Mesenchymal stem cell (in vitro differentiated cells and primary cell): ENCODE results near the gene MBD3L5.
"Not testable (repeated sequence)": the region's sequence is repeated elsewhere in the genome, so short reads cannot be mapped to it uniquely, and the experiment has no call there.

ENCODE experiments used
- DNase-seq: peaks from one replicate; pipeline ENCODE4 v3.0.0-alpha.2; 2013
- H2AFZ ChIP-seq: one replicate; pipeline ENCODE4 v1.6.1; 2013; ENCODE audit warnings: low read depth, mild to moderate bottlenecking, control low read depth, inconsistent platforms, low read length, moderate library complexity
- H2AK5ac ChIP-seq: 2 replicates; pipeline ENCODE4 v1.6.1; 2013; ENCODE audit warnings: low read length, moderate library complexity, mild to moderate bottlenecking, inconsistent platforms; ENCODE audit not compliant: severe bottlenecking
- H2BK120ac ChIP-seq: one replicate; pipeline ENCODE4 v1.6.1; 2013; ENCODE audit warnings: low read depth, mild to moderate bottlenecking, inconsistent platforms, low read length, moderate library complexity
- H2BK12ac ChIP-seq, 2 experiments: one replicate each; pipeline ENCODE4 v1.6.1; 2013; ENCODE audit warnings: inconsistent platforms in 2 of 2, low read length in 2 of 2, mild to moderate bottlenecking in 2 of 2, moderate library complexity in 2 of 2, control low read depth in 1 of 2
- H2BK15ac ChIP-seq: one replicate; pipeline ENCODE4 v1.6.1; 2013; ENCODE audit warnings: mild to moderate bottlenecking, low read depth, inconsistent platforms; ENCODE audit not compliant: poor library complexity, severe bottlenecking
- H2BK5ac ChIP-seq: 2 replicates; pipeline ENCODE4 v1.6.1; 2013; ENCODE audit warnings: low read depth, mild to moderate bottlenecking, low read length, control low read depth, inconsistent platforms; ENCODE audit not compliant: poor library complexity, severe bottlenecking
- H3K14ac ChIP-seq, 2 experiments: one replicate each; pipeline ENCODE4 v1.6.1; 2013; ENCODE audit warnings: inconsistent platforms in 2 of 2, low read length in 2 of 2, control low read depth in 1 of 2, mild to moderate bottlenecking in 1 of 2, moderate library complexity in 1 of 2
- H3K18ac ChIP-seq, 2 experiments: one replicate each; pipeline ENCODE4 v1.6.1; 2013; ENCODE audit warnings: inconsistent platforms in 2 of 2, low read length in 2 of 2, control low read depth in 1 of 2, low read depth in 1 of 2, mild to moderate bottlenecking in 1 of 2
- H3K23ac ChIP-seq, 2 experiments: one replicate each; pipeline ENCODE4 v1.6.1; 2013; ENCODE audit warnings: inconsistent platforms in 2 of 2, low read length in 2 of 2, mild to moderate bottlenecking in 2 of 2, moderate library complexity in 2 of 2, control low read depth in 1 of 2
- H3K27ac ChIP-seq: 2 replicates; pipeline ENCODE4 v1.5.1; 2013; ENCODE audit warnings: mild to moderate bottlenecking, moderate library complexity, low read length, control low read depth, inconsistent platforms; ENCODE audit not compliant: poor library complexity, severe bottlenecking
- H3K27me3 ChIP-seq, 2 experiments: 2 replicates each; pipeline versions ENCODE4 v1.6.1 to v1.7.0; 2013; ENCODE audit warnings: low read length in 2 of 2, mild to moderate bottlenecking in 2 of 2, moderate library complexity in 2 of 2, control low read depth in 1 of 2, inconsistent platforms in 1 of 2; ENCODE audit not compliant: control insufficient read depth in 1 of 2, insufficient read depth in 1 of 2
- H3K36me3 ChIP-seq, 2 experiments: 2 replicates each; pipeline versions ENCODE4 v1.6.1 to v1.7.0; 2013; ENCODE audit warnings: low read length in 2 of 2, control low read depth in 1 of 2, inconsistent platforms in 1 of 2, low read depth in 1 of 2, mild to moderate bottlenecking in 1 of 2; ENCODE audit not compliant: insufficient read depth in 2 of 2, control insufficient read depth in 1 of 2
- H3K4ac ChIP-seq, 2 experiments: one replicate each; pipeline ENCODE4 v1.6.1; 2013; ENCODE audit warnings: inconsistent platforms in 2 of 2, low read length in 2 of 2, mild to moderate bottlenecking in 2 of 2, moderate library complexity in 2 of 2, control low read depth in 1 of 2, low read depth in 1 of 2
- H3K4me1 ChIP-seq: 2 replicates; pipeline ENCODE4 v1.6.1; 2013; ENCODE audit warnings: low read depth, low read length, control low read depth; ENCODE audit not compliant: control insufficient read depth, insufficient read depth
- H3K4me2 ChIP-seq: 2 replicates; pipeline ENCODE4 v1.6.1; 2013; ENCODE audit warnings: low read length, mild to moderate bottlenecking, inconsistent platforms; ENCODE audit not compliant: poor library complexity, severe bottlenecking
- H3K4me3 ChIP-seq, 2 experiments: 2 replicates each; pipeline versions ENCODE4 v1.5.1 to v1.7.0; 2013; ENCODE audit warnings: low read length in 2 of 2, mild to moderate bottlenecking in 2 of 2, control low read depth in 1 of 2, low read depth in 1 of 2; ENCODE audit not compliant: insufficient read depth in 1 of 2
- H3K79me1 ChIP-seq: replicated peaks from 2 replicates; pipeline ENCODE4 v1.6.1; 2013; ENCODE audit warnings: mild to moderate bottlenecking, control low read depth, low read length, inconsistent platforms; ENCODE audit not compliant: poor library complexity, severe bottlenecking
- H3K9ac ChIP-seq: 2 replicates; pipeline ENCODE4 v1.7.0; 2013; ENCODE audit warnings: mild to moderate bottlenecking, low read length, moderate library complexity
- H3K9me3 ChIP-seq: 2 replicates; pipeline ENCODE4 v1.7.0; 2013; ENCODE audit warnings: mild to moderate bottlenecking, low read length; ENCODE audit not compliant: control insufficient read depth
- H4K8ac ChIP-seq: one replicate; pipeline ENCODE4 v1.6.1; 2013; ENCODE audit warnings: inconsistent platforms, mild to moderate bottlenecking, low read length, moderate library complexity
- H4K91ac ChIP-seq: one replicate; pipeline ENCODE4 v1.6.1; 2013; ENCODE audit warnings: mild to moderate bottlenecking, low read length, inconsistent platforms
- WGBS: methylation state at CpG from one replicate; pipeline ENCODE4 v1.1.7; 2013; ENCODE audit warnings: mixed read lengths; 5-methylcytosine and 5-hydroxymethylcytosine counted together

The MBD3L5 gene

GRCh38 chr19:7021331-7021730 is 9.0 kb upstream of the MBD3L5 start, which contains the start of gene MBD3L2B:
TSS of gene MBD3L2B (minus strand) at chr19:7021431. CDS start at chr19:7021397, 34 bp downstream.
- not testable (repeated sequence) for H2AK5ac ChIP-seq, H3K79me1 ChIP-seq, DNase-seq, H4K91ac ChIP-seq, H3K4ac ChIP-seq, H3K4me1 ChIP-seq, H3K9me3 ChIP-seq, H3K18ac ChIP-seq, H3K36me3 ChIP-seq, H2BK5ac ChIP-seq, H3K27me3 ChIP-seq, H3K23ac ChIP-seq, H3K14ac ChIP-seq, H2AFZ ChIP-seq, H2BK12ac ChIP-seq, H4K8ac ChIP-seq, H3K4me3 ChIP-seq, H2BK120ac ChIP-seq, H3K27ac ChIP-seq, H3K4me2 ChIP-seq, H2BK15ac ChIP-seq, H3K9ac ChIP-seq
- WGBS, result no CpG with 5 or more reads among the region's 6 CpGs

- H2BK120ac ChIP-seq, H3K36me3 ChIP-seq, H3K4me2 ChIP-seq, H4K91ac ChIP-seq, H3K9me3 ChIP-seq, H2AK5ac ChIP-seq, H3K23ac ChIP-seq, H2BK5ac ChIP-seq, H3K14ac ChIP-seq, H3K79me1 ChIP-seq, H3K9ac ChIP-seq, H3K27ac ChIP-seq, H2BK15ac ChIP-seq, DNase-seq, H3K18ac ChIP-seq, H2BK12ac ChIP-seq, H3K4ac ChIP-seq, H3K27me3 ChIP-seq, H3K4me3 ChIP-seq, H4K8ac ChIP-seq, H2AFZ ChIP-seq, H3K4me1 ChIP-seq: not testable (repeated sequence)
- no CpG with 5 or more reads among the region's 1 CpG for WGBS
Measured at GRCh38 chr19:7028790-7029189, 1.6 kb upstream of the MBD3L5 start.

GRCh38 chr19:7040079-7040478 is 9.7 kb downstream of the MBD3L5 start, which contains the start of gene MBD3L4:
TSS of gene MBD3L4 (minus strand) at chr19:7040179. CDS start at chr19:7040144, 35 bp downstream.
- H3K9ac ChIP-seq, DNase-seq, H3K27ac ChIP-seq, H2AFZ ChIP-seq, H2BK15ac ChIP-seq, H3K4ac ChIP-seq, H3K4me1 ChIP-seq, H3K23ac ChIP-seq, H4K91ac ChIP-seq, H2AK5ac ChIP-seq, H2BK120ac ChIP-seq, H4K8ac ChIP-seq, H3K4me2 ChIP-seq, H2BK12ac ChIP-seq, H3K36me3 ChIP-seq, H3K18ac ChIP-seq, H3K14ac ChIP-seq, H2BK5ac ChIP-seq, H3K9me3 ChIP-seq, H3K27me3 ChIP-seq, H3K4me3 ChIP-seq, H3K79me1 ChIP-seq: not testable (repeated sequence)
- no CpG with 5 or more reads among the region's 9 CpGs for WGBS

GRCh38 chr19:7041563-7041962 is 11.2 kb downstream of the MBD3L5 start:
- H3K4me1 ChIP-seq, H3K4ac ChIP-seq, H3K14ac ChIP-seq, H2AK5ac ChIP-seq, H3K27me3 ChIP-seq, H2BK120ac ChIP-seq, H4K8ac ChIP-seq, H4K91ac ChIP-seq, H3K18ac ChIP-seq, H3K9me3 ChIP-seq, H3K36me3 ChIP-seq, H3K79me1 ChIP-seq, H3K23ac ChIP-seq, H3K4me3 ChIP-seq, H2AFZ ChIP-seq, H3K4me2 ChIP-seq, H2BK15ac ChIP-seq, H2BK12ac ChIP-seq, H3K9ac ChIP-seq, H2BK5ac ChIP-seq, DNase-seq, H3K27ac ChIP-seq: not testable (repeated sequence)
- WGBS, result no CpG with 5 or more reads among the region's 2 CpGs
